HG03103 (cell line): ENCODE data around the gene ZKSCAN5.

Source experiments
- ATAC-seq: cut with Tn5 transposase; IDR thresholded peaks from one replicate; pipeline ENCODE4 v1.9.1; 2021; ENCODE audit warnings: low read depth; ENCODE audit not compliant: unreplicated experiment

Gene ZKSCAN5

GRCh38 chr7:99504603-99505323 is at the start of gene ZKSCAN5:
Gene ZKSCAN5, plus strand, starts transcription at chr7:99504662. Its CDS starts 1,383 bp downstream, at chr7:99506045.
- peak; percentile 48 for ATAC-seq

GRCh38 chr7:99455874-99456273 is 48.6 kb upstream of the ZKSCAN5 start:
- no peak for ATAC-seq

GRCh38 chr7:99456288-99456687 is 48.2 kb upstream of the ZKSCAN5 start:
- no peak for ATAC-seq

DNA sequence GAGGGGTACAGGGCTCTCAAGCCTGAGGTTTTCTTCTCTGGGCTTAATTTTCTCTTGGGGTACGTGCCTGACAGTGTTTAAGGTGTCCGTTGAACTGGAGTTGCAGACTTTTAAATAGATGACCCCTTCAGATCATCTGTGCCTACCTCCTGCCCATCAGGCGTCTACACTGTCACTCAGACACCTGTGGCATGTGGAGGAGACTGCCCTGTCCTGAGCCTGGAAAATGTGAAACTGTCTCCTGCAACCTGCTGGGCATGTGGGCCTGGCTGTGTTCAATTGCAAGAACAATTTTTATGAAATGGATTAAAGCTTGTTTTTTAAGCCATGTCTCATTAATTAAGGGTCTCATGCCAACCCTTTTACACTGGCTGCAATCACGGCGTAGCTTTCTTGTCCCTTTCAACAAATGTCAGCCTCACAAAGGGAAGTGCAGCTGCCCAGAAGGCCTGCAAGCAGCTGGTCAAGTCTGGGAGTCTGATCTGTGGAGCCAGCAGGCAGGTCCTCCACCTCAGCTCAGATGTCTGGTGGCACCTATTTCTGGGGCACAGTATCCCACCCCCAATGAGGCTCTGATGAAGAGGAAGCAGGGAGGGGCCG is 47.3 kb upstream of the ZKSCAN5 start:
- no peak for ATAC-seq

DNA sequence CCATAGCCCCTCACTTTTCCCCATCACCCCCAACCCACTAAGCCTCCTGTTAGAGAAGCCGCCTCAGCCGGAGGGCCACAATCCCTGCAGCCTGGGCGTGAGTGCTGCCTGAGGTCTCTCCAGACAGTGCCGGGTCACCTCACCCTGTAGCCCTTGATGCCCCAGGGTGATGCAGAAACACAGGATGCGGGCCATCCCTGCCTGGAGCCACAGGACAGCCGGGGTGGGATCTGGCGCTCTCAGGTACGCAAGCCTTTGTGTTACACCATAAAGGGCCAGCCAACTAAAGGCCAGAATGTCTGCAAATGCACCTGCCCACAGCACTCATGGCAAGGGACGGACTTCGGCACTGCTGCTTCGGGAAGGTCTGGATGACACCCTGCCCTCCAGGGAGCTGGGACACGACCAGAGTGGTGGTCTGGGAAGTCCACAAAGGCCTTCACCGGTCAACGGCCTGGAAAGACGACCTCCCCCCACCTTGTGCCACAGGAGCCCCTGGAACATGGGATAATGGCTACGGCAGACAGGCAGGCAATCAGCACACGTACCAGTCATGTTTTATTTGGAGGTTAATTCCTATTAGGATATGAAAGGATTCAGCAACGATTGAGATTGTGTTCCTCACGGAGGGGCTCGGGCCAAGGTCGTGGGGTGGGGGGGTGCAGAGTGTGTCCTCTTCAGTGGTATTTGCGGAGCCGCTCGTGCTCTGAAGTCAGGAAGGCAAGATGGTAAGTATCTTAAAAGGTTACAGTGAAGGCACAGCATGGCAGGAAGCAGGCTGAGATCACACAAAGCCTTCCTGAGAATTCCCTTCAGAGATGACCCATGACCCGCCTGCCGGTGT is 46.6 kb upstream of the ZKSCAN5 start:
- no peak for ATAC-seq

GRCh38 chr7:99459087-99459486 is 45.4 kb upstream of the ZKSCAN5 start:
- ATAC-seq: no peak

DNA sequence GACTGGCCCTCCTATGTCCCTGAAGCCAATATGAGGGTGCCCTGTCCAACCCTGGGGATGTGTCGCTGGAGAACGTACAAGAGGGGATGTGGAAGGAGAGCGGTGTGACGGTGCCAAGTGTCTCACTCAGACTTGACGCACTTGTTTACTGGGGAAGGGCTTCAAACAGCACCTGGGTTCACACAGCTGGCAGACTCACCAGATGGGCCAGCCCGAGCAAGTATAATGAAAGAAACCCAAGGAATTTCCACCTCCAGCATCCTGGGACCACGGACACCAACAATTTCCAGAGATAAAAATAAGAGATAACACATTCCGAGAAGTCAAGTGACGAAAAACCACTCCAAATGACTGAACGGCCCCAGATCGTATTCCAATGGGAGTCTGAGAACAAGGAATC is 43.8 kb upstream of the ZKSCAN5 start:
- no peak for ATAC-seq

GRCh38 chr7:99461221-99461620 is 43.2 kb upstream of the ZKSCAN5 start:
- no peak for ATAC-seq

DNA sequence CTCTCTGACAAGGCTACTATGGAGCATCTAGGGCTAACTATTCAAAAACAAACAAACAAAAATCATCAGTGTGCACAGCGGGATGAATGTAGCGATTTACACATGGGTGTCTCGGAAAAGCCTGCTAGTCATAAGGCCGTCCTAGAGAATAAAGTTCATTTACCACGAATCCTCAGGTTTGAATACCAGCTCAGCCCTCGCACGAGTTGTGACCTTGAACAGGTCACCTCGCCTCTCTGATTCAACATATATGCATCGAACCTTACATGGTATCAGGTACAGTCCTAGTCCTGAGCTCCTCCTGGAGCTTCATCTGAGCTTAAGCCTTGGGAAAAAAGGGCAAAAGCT is 39.1 kb upstream of the ZKSCAN5 start:
- ATAC-seq: no peak

DNA sequence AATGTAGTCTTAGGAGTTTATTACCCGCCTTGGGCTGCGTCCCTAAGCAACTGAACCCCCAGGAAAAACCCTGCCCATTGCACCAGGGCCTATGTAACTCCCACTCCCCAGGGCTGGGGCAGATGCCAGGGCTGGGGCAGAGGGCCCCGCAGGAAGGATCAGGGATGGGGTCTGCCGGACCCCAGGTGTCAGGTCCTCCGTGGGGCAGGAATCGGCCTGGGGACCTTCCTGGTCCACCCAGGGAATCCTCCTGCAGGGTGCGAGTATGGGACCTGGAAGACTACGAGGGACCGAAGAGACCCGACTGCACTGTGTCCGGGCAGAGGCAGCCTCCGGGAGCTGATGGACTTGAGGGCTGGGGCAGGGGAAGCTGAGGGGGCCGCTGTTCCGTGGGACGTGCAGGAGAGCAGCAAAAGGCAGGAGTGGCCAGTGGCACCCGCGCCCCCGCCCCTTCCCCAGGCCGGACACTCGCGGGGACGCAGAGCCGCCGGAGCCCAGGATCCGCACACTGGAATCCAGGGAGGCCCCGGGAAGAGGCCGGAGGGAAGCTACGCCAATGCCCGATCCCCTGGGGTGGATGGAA is 36.0 kb upstream of the ZKSCAN5 start:
- ATAC-seq: no peak

DNA sequence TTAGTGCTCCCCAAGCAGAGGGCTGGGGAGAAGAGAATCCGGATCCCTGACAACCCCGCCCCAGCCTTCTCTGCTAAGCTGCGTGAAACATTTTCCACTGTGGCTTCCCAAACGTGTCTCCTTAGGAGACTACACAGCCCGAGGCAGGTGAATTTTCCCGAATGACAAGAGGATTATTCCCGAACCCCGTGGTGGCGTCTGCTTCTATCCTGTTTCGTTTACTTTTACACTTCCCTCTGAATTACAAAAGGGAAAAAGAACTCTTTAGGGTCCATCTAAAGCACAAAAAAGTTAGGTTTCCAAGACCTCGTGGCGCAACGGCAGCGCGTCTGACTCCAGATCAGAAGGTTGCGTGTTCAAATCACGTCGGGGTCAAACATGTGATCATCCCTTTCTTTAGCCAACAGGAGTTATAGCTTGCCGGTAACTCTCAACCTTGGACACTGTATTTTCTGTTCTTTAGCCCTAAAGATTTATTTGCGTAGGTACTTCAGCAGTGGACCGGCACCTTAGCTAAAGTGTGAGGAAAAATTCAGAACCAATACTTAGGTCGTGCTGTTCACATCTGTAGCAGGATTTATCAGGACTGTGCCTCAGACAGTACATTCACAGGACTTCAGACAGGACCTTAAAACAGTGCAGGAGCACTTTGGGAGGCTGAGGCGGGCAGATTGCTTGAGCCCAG is 34.9 kb upstream of the ZKSCAN5 start:
- no peak for ATAC-seq

- peak; percentile 95 for ATAC-seq
These were observed 31.7 kb upstream of the ZKSCAN5 start, which contains the start of gene ZNF789 for GRCh38 chr7:99472561-99473314. Gene ZNF789, plus strand, starts transcription at chr7:99472890. Its CDS starts 3,567 bp downstream, at chr7:99476457.

DNA sequence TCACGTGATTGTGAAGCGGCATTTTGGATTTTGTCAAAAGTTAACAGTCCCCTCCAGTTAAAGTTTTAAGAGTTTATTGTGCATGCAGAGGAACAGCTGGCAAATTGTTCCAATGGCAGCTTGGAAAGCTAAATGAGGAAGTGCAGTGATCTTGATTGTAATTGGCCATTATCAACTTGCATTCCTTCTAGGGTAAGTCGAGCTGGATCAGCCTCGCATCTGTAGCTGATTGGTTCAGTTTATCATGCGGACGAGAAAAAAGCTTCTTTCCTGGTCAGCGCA is 31.2 kb upstream of the ZKSCAN5 start:
- ATAC-seq: no peak

GRCh38 chr7:99476107-99476506 is 28.4 kb upstream of the ZKSCAN5 start:
- no peak for ATAC-seq

DNA sequence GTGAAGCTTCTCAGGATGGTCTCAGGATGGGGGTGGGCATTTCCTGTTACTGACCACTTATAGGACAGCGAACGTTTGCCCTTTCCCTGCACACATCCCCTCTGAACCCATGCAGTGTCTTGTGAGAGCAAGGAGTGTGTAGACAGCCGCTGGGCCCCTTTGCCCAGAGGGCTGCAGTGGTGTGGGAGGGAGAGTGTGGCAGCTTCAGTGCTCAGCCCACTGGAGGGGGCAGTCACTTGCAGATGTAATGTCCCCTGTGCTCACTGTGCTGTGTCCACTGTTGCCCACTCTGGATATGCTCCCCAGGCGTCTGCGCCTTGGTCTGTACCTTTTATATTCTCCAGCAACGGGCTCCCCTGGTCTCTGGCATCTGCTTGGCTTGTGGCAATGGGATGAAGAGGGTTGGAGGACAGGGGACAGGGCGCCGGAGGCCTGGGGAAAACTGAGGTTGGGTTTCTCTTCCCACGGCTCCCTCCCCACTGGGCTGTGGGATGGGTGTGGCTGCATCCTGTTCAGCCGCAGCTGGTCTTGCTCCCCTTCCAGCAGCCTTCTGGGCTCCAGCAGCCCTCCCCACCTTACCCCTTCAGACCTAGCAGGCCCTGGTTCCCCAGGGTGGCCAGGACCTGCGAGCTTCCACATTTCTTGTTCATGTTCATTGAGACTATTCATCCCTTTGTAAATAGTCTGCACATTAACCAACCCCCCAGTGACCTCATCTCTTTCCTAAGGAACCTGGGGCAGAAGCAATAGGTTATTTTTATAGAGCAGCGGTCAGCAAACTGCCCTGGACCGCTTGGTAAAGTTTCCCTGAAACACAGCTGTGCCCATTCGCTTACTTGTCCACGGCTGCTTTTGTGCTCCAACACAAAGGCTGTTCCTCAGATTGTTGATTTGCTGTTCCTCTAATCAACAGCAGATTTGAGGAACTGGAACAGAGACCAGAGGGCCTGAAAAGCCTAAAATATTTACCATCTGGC is 25.7 kb upstream of the ZKSCAN5 start:
- no peak for ATAC-seq

GRCh38 chr7:99485094-99485493 is 19.4 kb upstream of the ZKSCAN5 start:
- ATAC-seq: no peak

GRCh38 chr7:99489235-99489634 is 15.2 kb upstream of the ZKSCAN5 start:
- ATAC-seq: no peak

GRCh38 chr7:99490878-99491277 is 13.6 kb upstream of the ZKSCAN5 start:
- ATAC-seq: no peak

DNA sequence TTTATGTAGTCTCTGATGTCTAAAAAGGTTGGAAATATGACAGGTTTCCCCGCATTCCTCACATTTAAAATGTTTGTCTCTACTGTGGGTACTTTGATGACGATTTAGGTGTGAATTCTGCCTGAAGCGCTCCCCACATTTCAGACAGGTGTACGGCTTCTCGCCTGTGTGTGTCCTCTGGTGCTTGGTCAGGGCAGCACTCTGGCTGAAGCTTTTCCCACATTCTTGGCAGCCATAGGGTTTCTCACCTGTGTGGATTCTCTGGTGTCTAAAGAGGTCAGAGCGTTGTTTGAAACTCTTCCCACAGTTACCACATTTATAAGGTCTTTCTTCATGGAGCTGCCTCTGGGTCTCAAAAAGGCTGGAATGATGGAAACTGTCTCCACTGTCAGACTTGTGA is 10.6 kb upstream of the ZKSCAN5 start:
- no peak for ATAC-seq
